Measurements from ENCODE around the gene TNPO3. TPM values are rescaled to one million over a fixed set of nuclear protein-coding genes. Genes with fewer than 3 reads are reported as not detected.

Gene TNPO3
- total RNA-seq, 1 donor from 2014 or later, result 96.2 TPM

DNA sequence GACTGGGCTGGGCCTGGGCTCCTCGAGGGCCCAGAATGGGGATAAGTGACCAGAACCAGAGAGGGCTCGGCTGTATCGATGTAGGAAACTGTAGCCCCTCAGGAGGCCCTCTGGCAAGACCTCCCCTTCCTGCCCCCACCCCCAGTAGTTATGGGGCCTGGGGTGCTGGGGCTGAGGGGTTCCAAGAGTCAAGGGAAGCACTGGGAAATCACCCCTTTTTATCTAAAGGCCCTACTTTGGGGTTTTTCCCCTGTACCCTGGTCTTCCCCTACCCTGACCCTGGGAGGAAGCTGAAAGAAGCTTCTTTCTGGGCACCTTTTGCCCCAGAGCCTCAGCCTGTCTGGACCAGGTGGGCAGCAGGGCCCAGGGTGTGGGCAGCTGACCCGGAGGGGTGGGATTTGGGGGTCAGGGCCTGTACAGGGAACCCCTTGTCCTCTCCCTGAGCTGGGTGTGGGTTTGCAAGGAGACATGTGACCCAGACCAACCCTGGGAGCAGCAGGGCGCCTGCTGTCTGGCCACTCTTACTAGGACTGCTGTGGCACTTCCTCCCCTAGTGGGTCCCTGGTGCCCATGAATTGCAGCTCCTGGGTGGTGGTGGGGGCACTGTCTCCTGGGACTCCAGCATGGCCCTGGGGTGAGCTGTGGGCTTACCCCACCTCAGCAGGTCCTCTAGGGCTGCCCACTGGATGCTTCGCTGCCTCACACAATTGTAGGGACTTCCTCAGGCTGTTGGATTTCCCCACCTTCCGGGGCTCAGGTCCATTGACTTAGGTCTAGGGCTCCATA is 115.6 kb downstream of the TNPO3 start:
- DNase-seq, result no peak

DNA sequence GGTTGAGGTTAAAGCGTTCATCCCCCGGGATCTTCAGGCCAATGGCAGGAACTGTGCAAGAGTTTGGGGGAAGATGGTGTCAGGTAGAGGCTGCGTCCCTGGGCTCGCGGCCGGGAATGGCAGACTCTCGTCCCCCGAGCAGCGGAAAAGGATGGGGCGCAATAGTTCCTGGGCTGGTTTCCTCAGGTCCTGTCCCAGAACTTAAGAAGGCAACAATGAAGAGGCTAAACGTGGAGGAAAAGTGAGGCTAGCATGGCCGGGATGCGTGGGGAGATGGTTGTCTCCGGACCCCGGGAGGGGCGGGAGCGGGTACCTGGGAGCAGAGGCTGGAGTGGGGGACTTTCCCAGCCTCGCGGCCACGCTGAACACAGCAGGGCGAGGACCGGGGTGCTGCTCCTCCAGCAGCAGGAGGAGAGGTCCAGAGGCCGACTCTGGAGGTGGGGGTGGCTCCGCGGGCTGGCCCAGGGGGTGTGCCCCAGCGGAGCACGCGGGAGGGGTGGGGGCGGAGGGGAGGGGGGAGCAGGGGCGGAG is 116.3 kb downstream of the TNPO3 start:
- no peak for DNase-seq

DNA sequence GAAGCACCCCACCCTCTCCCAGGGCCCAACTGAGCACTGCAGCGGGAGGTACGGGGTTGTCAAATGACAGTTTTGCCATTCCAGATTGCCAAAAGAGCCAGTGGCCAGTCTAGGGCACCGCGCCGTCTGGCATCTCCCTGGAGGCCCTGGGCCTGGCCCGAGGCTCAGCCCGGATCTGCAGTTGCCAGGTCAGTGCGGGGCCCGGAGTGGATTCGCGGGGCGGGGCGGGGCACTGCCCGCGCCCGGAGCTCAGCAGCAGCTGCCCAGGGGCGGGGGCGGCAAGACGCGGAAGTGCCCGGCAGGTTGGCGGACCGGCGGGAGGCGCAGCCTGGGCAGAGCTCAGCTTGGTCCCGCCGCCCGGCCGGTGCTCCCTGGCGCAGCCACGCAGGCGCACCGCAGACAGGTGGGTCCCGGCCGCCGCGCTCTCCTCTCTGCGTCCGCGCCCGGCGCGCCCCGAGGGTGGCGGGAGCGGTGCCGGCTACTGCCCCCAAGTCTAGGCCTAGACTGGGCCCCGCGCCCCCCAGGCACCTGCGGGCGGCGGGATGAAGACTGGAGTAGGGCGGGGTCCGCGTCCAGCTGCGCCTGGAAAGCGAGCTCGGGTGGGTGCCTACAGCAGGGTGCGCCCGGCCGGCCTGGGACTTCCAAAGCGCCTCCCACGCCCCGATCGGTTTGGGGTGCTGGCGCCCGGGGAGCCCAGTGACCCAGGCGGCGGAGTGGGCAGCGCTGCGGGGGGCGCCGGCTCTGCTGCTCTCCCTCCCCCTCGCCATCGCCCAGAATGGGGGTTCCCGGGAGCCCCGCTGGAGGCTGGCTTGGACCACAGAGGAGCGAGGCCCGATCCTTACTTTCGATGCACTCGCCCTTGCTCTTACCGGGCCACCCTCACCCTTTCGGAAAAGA is 117.0 kb downstream of the TNPO3 start, which contains the start of gene IRF5:
Gene IRF5, plus strand, starts transcription at position 281 of the 897 bp plus-strand sequence. CDS start 4,155 bp downstream, outside the sequence.
- no peak for DNase-seq

DNA sequence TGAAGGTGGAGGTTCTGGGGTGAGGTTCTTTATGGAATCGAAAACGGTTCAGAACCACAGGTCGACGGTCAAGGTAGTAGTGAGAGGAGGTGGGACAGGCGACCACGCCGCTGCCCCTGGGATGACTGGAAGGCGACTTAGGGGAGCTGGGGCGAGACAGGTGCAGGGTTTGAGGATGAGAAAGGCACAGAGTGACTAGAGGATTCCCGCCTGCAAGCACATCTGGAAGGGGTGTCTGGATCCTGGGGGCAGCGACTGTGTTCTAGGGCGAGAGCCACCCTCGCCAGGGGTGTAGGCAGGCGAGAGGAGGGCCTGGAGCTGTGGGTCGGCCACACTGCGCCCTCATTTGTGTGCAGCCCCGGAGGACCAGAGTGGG is 117.7 kb downstream of the TNPO3 start:
- DNase-seq, result no peak

DNA sequence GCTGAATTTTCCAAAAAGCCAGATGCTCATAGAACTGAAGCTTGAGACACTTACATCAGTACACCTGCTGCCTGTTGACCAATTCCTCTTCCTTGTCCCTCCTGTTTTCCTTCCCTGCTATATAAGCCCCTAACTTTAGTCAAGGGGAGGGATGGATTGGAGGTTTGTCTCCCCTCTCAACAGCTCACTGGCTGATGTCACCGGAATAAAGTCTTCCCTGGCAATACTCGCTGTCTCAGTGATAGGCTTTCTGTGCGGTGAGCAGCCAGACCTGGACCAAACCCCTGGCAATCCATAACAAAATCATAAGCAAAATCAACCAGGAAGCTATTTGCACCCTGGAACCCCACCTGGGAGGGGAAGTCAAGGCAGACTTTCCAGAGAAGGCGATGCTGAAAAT is 118.1 kb downstream of the TNPO3 start:
- DNase-seq, result no peak

DNA sequence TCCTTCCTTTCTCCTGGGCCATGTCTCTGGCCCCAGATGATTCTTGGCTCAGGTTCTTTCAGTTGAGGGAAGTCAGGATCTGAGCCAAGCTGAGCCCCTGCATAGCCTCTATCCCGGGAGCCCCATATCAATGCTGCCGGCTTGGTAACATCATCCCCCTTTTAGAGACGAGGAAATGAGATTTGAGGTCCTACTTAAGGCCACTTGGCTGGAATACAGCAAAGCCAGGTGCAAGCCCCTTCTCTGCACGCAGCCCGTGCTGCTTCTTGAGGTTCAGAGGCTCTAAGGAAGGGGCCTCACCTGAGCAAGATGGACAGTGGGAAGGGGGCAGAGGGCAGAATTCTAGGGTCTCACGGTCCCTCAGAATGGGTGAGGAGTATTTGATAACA is 119.6 kb downstream of the TNPO3 start:
- DNase-seq, result no peak

DNA sequence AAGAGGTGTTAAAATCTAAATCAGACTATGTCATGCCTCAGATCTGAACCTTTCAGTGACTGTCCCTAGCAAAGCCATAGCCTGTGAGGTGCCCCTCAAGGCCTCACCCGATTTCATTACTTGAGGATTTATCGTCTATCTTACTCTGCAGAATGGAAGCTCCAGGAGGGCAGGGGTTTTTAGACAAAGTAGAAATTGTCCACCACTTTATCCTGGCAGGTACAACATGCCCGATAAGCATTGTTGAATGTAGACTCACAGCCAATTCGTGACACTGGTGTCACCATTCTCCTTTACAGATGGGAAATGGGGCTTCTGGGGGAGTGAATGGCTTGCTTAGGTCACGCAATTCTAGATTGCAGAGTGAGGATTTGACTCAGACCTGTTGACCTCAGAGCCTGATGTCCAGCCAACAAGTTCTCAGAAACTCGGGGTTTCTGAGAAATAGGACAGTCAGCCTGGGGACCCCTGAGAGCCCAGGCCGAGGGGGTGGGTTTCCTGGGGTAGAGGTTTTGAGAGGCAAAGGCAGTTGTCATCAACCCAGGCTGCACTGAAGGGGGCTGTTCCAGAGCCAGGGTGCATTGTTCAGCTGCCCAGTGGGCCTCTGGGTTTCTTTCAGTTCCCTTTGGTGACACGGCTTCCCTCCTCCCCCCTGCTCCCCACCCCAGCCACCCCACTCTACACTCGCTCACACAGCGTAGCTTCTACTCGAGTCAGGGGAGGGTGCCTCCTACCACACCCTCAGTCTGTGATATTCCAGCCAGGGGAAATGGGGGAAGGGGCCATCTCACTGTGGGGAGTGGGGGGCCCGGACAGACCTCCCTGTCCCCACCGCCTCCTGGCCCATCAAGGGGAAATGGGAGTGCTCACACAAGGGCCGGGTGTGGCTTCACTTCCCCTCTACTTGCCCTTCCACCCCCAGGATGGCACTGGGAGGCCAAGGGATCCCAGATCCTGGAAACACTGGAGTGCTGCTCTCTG is 120.3 kb downstream of the TNPO3 start:
- DNase-seq, result no peak

DNA sequence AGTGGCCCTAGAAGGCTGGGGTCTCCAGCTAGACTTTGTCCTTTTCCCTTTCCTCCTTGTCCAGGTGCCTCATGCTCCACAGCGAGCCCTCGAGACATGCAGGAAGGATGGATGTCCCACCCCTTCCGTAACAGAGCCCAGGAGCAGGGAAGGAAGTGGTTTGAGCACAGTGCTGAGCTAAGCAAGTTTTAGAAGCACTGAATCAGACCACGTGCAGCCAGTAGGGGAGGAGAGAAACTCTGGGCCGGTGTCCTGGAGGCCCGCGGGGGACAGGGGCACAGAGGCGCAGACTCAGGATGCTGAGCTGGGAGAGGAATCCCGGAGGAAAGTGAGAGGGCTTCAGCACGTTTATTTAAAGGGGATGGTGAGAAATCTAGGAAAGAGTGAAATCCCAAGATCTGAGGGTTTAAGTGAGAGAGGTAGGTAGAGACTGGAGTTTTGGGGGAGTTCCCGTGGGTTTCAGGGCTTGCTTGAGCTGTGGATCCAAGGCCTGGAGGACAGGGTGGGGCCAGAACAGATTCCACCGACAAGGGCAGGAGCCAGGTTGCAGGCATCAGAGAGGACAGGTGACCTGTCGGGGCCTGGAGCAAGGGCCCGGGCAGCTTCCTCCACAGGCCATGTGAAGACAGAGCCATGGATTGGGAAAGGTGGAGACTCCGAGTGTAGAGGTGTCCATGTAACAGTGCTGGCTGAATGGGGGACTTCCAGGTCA is 121.6 kb downstream of the TNPO3 start:
- DNase-seq, result no peak

DNA sequence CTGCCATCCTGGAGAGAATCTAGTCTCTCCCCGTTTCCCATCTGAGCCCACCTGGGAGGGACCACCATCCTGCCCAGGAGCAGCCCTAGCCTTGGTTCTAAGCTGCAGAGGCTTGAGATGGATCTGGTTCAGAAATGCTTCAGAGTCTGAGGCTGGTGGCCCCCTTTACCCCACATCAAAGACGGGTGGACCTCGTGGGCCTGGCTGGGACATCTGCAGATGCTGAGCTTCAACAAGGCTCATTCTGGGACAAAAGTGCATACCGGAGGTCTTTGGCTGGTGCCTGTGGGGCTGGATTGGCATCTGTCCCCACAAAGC is 122.1 kb downstream of the TNPO3 start:
- DNase-seq, result no peak

DNA sequence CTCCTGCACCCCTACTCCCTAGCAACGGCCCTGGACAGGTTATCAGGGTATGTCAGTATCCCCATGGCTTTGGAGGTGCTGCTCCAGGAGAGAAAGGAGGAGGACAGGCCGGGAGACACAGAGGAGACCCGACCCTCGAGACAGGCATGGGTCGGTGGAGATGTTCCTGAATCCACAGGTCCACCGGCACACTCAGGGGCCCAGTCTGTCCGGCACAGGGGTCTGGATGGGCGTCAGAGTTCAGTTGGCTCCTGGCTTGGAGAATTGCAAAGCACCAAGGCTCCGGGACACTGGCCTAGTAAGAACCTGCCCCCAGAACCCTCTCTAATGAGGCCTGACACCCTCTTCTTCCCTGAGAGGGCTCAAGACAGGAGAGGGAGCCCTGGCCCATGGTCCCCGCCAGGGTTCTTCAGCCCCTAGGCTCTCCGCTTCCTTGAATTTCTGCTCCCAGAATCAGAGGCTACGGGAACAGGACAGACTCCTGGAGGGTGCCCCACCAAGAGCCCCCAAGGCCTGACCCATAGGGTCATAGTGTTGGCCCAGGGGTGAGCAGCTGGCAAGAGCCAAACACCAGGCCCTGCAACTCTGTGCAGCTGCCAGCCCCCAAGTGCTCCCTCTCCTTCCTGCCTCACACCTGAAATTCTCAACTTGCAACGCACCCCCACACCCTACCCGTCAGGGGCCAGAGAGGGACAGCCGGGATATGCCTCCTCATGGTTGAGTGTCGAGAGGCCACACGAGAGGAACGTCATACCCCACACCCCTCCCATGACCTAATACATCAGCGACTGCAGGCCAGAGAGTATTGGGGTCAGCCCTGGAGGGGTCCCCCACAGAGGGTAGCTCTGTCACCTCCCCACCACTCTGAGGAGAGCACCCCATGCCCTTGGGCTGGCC is 122.7 kb downstream of the TNPO3 start:
- DNase-seq, result no peak

DNA sequence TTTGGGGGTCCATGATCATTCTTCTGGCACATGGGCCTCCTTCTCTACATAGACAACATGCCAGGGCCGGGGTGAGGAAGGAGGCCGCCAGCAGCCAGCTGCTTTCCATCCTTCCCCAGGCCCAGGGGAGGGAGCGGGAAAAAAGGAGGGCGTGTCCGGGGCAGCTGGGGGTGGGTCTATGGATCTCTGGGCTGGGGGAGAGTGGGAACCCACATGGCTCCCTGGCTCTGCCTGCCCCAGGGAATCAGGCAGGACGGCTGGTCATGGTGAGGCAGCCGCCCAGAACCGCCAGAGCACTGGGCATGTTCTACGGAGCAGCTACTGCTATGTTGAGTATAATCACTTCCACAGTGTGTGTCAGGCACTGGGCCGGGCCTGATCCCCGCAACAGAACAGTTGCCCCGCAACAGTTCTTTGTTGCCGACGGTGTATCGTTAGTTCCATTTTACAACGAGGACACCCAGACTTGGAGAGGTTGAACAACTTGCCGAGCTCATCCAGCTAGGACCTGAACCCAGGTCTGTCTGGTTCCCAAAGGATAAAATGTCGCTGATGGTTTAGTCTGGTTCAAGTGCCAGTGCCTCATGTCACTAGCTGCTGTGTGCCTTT is 123.6 kb downstream of the TNPO3 start:
- DNase-seq, result no peak

DNA sequence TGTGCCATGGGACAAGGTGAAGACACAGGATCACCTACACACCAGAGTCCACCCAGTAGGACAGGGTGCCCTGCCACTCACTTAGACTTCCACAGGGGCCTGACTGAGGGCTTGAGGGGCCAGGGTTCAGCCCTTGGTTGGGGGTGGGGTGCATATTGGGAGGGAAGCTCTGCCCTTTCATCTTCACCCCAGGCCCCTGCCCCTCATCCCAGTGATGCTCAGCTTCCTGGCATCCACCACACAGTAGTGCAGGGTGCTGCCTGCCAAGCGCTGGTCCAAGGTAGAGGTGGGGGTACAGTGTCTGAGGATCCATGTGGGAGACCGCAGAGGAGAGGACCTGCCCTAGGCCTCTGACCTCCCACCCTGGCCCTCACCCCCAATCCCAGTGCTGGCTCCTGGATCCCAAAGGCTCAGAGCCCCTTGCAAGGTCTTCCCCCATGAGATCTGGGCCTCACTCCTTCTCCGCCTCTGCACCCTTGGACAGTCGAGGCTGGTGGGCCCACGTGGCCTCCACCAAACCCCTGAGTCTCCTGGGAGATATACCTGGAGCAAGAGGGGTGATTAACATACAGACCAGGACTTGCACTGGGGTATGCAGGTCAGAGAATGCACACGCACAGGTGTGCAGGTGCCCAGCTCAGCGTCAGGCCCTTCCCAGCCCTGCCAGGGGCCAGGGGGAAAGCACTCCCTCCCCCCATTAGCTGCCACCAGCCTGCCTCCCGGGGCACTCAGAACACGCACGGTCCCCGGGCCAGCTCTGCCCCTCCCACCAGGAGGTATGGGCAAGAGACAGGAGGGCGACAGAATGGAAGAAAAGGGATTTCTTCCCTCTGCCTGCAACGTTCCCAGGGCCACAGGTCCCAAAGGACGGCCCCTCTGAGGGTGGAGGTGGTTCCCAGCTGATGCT is 125.8 kb downstream of the TNPO3 start:
- DNase-seq, result no peak

DNA sequence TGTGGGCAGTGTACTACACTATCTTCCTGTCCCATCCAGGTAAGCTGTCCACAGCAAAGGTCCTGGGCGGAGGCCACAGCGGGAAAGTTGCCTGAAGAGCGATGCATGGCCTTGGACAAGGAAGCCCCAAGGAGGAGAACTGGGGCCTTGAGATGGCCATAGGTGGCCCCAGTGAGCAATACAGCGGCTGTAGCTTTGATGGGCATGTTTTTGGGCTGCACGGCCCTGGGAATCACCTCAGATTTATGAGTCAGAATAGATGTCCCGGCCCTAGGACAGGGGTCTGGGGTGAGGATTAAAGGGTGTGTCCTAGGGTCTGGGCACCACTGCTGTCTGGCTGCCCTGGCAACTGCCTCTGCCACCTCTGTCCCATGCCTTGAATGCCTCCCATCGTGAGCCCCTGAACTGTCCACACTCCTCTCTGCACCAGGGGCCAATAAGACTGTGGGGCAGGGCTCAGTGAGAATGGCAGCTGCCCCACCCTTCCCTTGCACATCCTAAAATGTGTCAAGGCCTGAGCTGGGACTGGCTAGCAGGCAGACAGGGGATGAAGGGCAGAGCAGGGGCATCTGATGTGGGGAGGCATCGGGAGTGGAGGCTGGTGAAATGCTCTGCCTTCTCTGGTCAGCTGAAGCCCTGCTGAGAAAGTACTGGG is 126.6 kb downstream of the TNPO3 start:
- no peak for DNase-seq

DNA sequence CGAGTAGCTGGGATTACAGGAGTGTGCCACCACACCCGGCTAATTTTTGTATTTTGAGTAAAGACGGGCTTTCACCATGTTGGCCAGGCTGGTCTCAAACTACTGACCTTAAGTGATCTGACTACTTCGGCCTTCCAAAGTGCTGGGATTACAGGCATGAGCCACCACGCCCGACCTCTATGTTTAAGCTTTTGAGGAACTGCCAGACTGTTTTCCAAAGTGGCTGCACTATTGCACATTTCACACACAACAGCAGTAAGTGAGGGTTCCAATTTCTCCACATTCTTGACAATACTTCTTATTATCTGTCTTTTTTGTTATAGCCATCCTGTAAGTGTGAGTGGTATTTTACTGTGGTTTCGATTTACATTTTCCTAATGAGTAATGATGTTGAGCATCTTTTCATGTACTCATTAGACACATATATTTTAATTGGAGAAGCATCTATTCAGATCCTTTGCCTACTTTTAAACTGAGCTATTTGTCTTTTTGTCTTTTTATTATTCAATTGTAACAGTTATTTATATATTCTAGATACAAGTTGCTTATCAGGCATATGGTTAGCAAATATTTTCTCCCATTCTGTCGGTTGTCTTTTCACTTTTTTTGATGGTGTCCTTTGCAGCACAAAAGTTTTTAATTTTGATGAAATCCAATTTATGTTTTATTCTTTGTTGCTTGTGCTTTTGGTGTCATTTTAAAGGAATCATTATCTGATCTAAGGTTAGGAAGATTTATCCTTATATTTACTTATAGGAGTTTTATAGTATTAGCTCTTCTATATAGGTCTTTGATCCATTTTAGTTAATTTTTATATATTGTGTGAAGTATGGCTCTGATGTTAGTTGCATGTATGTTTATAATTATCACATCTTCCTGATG is 130.0 kb downstream of the TNPO3 start:
- DNase-seq, result no peak

DNA sequence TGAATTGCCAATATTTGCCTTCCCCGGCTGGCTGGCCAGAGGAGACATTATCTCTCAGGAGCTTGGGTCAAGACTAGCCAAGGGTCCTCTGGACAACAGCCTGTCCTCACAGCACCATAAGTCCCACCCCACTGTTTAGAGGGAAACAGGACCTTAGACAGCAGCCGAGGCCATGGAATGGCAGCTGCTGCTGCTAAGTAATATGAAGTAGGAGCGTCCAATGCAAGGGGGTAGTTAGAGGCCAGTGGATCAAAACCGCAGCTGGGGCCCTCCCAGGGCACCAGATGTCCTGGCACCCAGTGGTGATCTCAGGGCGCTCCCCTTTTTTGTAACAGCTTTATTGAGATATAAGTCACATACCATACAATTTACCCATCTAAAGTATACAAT is 131.5 kb downstream of the TNPO3 start:
- DNase-seq, result no peak

DNA sequence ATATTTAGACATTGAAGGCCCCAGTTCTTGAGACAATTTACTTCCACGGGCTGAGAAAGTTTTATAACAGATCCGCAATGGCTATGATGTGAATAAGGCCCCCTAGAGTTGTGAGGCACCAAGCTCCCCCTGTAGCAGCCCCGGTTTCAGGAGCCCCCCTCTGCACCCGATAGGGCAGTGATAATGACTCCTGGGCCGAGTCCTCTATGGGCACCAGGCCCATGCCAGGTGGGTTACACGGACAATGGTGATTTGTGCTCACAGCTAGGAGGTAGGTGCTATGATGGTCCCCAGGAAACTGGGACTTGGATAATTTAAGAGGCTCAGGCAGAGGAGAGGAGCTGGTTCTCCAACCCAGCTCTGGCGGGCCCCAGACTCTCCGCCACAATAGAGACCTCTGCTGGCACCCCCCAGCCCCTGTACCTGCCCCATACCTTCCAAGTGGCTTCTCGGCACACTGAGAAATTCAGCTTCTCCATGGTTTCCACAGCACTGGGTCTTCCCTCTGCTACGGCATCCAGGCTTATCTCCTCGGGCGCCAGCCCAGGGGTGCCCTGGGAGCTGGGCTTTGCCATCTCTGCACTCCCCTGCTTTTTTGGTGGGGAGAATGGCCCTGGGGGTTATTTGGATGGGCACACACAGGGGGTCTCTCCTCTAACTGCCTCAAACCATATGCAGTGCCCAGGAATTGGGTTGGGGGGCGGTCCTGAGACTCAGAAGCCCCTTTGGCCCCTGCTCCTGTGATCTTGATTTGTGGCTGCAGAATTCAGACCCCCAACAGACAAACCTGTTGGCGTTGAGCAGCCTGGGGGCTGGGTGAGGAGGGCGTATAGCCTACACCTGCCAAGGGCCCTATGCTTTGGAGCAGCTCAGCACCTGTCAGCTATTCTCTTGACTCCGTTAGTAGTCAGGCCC is 132.2 kb downstream of the TNPO3 start:
- DNase-seq, result no peak
